Smooth muscle cell (in vitro differentiated cells): ENCODE results near the gene LRMDA. TPM values are rescaled to one million over a fixed set of nuclear protein-coding genes. Genes with fewer than 3 reads are reported as not detected.

Experiments used
- DNase-seq: peaks from one replicate; lab custom pipeline; 2025; ENCODE audit not compliant: unreplicated experiment; lab: John Stamatoyannopoulos, UW
- H2AFZ ChIP-seq: fragments of 200-600 bp; sonication (generic); 2 replicates; pipeline ENCODE4 v1.6.0; 2016; ENCODE audit warnings: antibody characterized with exemption, low read depth, mild to moderate bottlenecking
- H3F3A ChIP-seq: fragments of 200-600 bp; sonication (generic); 2 replicates; pipeline ENCODE4 v1.6.0; 2017; ENCODE audit warnings: antibody characterized with exemption, low read depth
- H3K27ac ChIP-seq: fragments of 200-600 bp; sonication (generic); 2 replicates; pipeline ENCODE4 v1.5.1; 2016; ENCODE audit warnings: low read depth, mild to moderate bottlenecking
- H3K27me3 ChIP-seq: fragments of 200-600 bp; sonication (generic); 2 replicates; pipeline ENCODE4 v1.6.1; 2016; ENCODE audit warnings: low read depth, mild to moderate bottlenecking
- H3K36me3 ChIP-seq: fragments of 200-600 bp; sonication (generic); 2 replicates; pipeline ENCODE4 v1.5.1; 2016; ENCODE audit warnings: low read depth
- H3K4me1 ChIP-seq: fragments of 200-600 bp; sonication (generic); 2 replicates; pipeline ENCODE4 v1.5.1; 2016; ENCODE audit warnings: low read depth
- H3K4me2 ChIP-seq: fragments of 200-600 bp; sonication (generic); 2 replicates; pipeline ENCODE4 v1.6.0; 2016; ENCODE audit warnings: mild to moderate bottlenecking
- H3K4me3 ChIP-seq: fragments of 200-600 bp; sonication (generic); 2 replicates; pipeline ENCODE4 v1.5.1; 2016; ENCODE audit warnings: mild to moderate bottlenecking
- H3K79me2 ChIP-seq: fragments of 200-600 bp; sonication (generic); 2 replicates; pipeline ENCODE4 v1.6.0; 2016; ENCODE audit warnings: low read depth, mild to moderate bottlenecking
- H3K9ac ChIP-seq: fragments of 200-600 bp; sonication (generic); 2 replicates; pipeline ENCODE4 v1.6.0; 2016; ENCODE audit warnings: low read depth
- H3K9me3 ChIP-seq: fragments of 200-600 bp; sonication (generic); replicated peaks from 2 replicates; pipeline ENCODE4 v1.5.1; 2016; ENCODE audit warnings: low read depth
- H4K20me1 ChIP-seq: fragments of 200-600 bp; sonication (generic); 2 replicates; pipeline ENCODE4 v1.6.0; 2016; ENCODE audit warnings: low read depth
- CTCF ChIP-seq: fragments of 200-600 bp; sonication (generic); IDR thresholded peaks from 2 replicates; pipeline ENCODE4 v1.5.1; 2017; ENCODE audit warnings: borderline replicate concordance, mild to moderate bottlenecking, antibody characterized with exemption; ENCODE audit not compliant: insufficient read depth, poor library complexity, severe bottlenecking
- WGBS: methylation state at CpG from one replicate; pipeline ENCODE4 v1.1.7; 2016; ENCODE audit warnings: low lambda C conversion rate; 5-methylcytosine and 5-hydroxymethylcytosine counted together
- polyA plus RNA-seq: library from polyadenylated mRNA; unstranded; fragments of >200 nt; fragmentation: Nextera tagmentation; extraction: Ambion mirVana; gene quantifications from 2 replicates; pipeline ENCODE4 v1.2.1, GENCODE V29; 2016
- total RNA-seq: library from RNA; depleted of rRNA; stranded (reverse); fragments of >200 nt; gene quantifications from 2 replicates; pipeline ENCODE4 v1.2.3, GENCODE V29; 2014

The LRMDA gene
- total and polyA plus RNA-seq, 2 experiments from 2014 or later = 1.5 to 1.6 TPM

GRCh38 chr10:76168437-76168836, 737.0 kb downstream of the LRMDA start:
- Histone ChIP-seq H3K27ac (no peak overlapping the region), H3K27me3 (no peaks in the 10 kb centered on the region), H3K9me3 (no peaks in the 10 kb centered on the region), H3F3A (no peaks in the 10 kb centered on the region), H4K20me1 (no peaks in the 10 kb centered on the region), H3K36me3 (no peaks in the 10 kb centered on the region), H3K4me2 (no peak overlapping the region), H3K4me1 (no peaks in the 10 kb centered on the region), H3K4me3 (no peak overlapping the region), H3K9ac (no peak overlapping the region), H2AFZ (no peak overlapping the region), H3K79me2 (no peaks in the 10 kb centered on the region)
- 91% methylated on average over 1 of the region's 1 CpG for WGBS
- TF ChIP-seq CTCF = no peak
- no peak for DNase-seq

DNA sequence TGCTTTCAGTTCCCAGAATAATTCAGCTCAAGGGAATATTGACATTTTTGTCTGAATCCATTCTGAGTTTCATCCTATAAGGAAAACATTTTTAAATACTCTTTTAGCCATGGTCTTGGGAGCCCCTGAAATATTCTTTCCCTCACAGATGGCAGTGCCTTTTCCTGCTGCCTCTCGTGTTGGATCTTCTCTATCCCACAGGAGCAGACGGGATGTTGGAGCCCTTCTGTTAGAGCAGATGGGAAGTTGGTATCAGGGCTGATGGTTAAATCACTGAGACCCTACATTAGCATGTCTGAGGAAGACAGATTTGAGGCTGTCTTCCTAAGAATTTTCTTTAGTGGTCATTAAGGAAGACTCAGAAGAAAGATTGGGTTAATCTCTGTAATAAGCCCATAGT, 737.8 kb downstream of the LRMDA start:
- H3K79me2 ChIP-seq = no peaks in the 10 kb centered on the region
- no peak overlapping the region for H3K4me2 ChIP-seq
- no peak for DNase-seq
- no peaks in the 10 kb centered on the region for H4K20me1 ChIP-seq
- H3K4me1 ChIP-seq = no peaks in the 10 kb centered on the region
- no peak for TF ChIP-seq CTCF
- no peak overlapping the region for H3K27ac ChIP-seq
- no peaks in the 10 kb centered on the region for H3F3A ChIP-seq
- no peak overlapping the region for H3K4me3 ChIP-seq
- no peaks in the 10 kb centered on the region for H3K27me3 ChIP-seq
- no peaks in the 10 kb centered on the region for H3K9me3 ChIP-seq
- 91% methylated on average over 2 of the region's 2 CpGs for WGBS
- no peak overlapping the region for H2AFZ ChIP-seq
- no peaks in the 10 kb centered on the region for H3K36me3 ChIP-seq
- H3K9ac ChIP-seq = no peak overlapping the region

GRCh38 chr10:76172020-76172419, 740.6 kb downstream of the LRMDA start:
- Histone ChIP-seq H3F3A (no peaks in the 10 kb centered on the region), H3K4me2 (no peak overlapping the region), H3K9ac (no peak overlapping the region), H3K4me3 (no peak overlapping the region), H3K79me2 (no peaks in the 10 kb centered on the region), H2AFZ (no peak overlapping the region), H3K36me3 (no peaks in the 10 kb centered on the region), H3K9me3 (no peaks in the 10 kb centered on the region), H3K27ac (no peak overlapping the region), H3K27me3 (no peaks in the 10 kb centered on the region), H3K4me1 (no peaks in the 10 kb centered on the region), H4K20me1 (no peaks in the 10 kb centered on the region)
- DNase-seq = no peak
- 96% methylated on average over 2 of the region's 2 CpGs for WGBS
- TF ChIP-seq CTCF = no peak

- no peak for TF ChIP-seq CTCF
These were observed 744.2 kb downstream of the LRMDA start for GRCh38 chr10:76175533-76176165.

More at GRCh38 chr10:76175533-76176165, 744.2 kb downstream of the LRMDA start:
- H3K4me2 ChIP-seq = no peak overlapping the region
- no peak overlapping the region for H3K4me3 ChIP-seq
- H3K36me3 ChIP-seq = no peaks in the 10 kb centered on the region
- no peaks in the 10 kb centered on the region for H4K20me1 ChIP-seq
- H3K4me1 ChIP-seq = no peaks in the 10 kb centered on the region
- H3K27ac ChIP-seq = no peak overlapping the region
- H3F3A ChIP-seq = no peaks in the 10 kb centered on the region
- DNase-seq = no peak
- no peaks in the 10 kb centered on the region for H3K79me2 ChIP-seq
- no peaks in the 10 kb centered on the region for H3K27me3 ChIP-seq
- H3K9me3 ChIP-seq = no peaks in the 10 kb centered on the region
- H3K9ac ChIP-seq = no peak overlapping the region
- WGBS = 75% methylated on average over 9 of the region's 9 CpGs
- no peak overlapping the region for H2AFZ ChIP-seq
